RCC 7860 (cell line): ENCODE data around the gene MAN1A1.
A peak's percentile ranks its signal among the peaks of the same experiment; 100 is the strongest.

Experiments
- DNase-seq: peaks from one replicate; pipeline ENCODE4 v3.0.0-alpha.2; 2015; ENCODE audit warnings: low spot score
- FAIRE-seq: peaks from 2 replicates; lab custom pipeline; 2012; peaks lifted over from hg19 to GRCh38; lab: Jason Lieb, UNC

MAN1A1 gene

GRCh38 chr6:119327810-119328209 is 21.8 kb downstream of the MAN1A1 start:
- DNase-seq (no peak), FAIRE-seq (no peak)

DNA sequence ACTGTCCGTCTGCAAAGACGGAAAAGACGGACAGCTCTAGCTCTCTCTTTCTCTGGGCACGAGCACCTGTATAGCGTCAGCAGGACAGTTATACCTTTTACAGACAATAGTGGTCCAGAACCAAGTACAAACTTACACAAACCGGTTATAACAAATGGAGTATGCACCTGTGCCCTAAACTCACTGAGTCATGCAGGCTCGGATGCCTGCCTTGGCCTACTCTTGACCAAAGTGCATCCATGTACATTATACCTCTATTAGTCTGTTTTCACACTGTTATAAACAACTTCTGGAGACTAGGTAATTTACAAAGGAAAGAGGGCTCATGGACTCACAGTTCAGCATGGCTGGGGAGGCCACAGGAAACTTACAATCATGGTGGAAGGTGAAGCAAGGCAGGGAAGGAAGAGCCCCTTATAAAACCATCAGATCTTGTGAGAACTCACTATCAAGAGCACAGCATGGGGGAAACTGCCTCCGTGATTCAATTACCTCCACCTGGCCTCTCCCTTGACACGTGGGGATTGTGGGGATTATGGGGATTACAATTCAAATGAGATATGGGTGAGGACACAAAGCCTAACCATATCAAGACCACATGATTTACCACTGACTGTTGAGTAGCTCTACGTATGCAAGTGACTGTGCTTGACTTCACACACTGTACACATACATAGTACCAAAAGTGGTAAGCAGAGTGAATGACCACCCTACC is 23.1 kb downstream of the MAN1A1 start:
- FAIRE-seq (no peak), DNase-seq (no peak)

GRCh38 chr6:119325559-119326265 is 23.8 kb downstream of the MAN1A1 start:
- DNase-seq (no peak), FAIRE-seq (no peak)

GRCh38 chr6:119324718-119325117 is 24.8 kb downstream of the MAN1A1 start:
- FAIRE-seq, result no peak

DNA sequence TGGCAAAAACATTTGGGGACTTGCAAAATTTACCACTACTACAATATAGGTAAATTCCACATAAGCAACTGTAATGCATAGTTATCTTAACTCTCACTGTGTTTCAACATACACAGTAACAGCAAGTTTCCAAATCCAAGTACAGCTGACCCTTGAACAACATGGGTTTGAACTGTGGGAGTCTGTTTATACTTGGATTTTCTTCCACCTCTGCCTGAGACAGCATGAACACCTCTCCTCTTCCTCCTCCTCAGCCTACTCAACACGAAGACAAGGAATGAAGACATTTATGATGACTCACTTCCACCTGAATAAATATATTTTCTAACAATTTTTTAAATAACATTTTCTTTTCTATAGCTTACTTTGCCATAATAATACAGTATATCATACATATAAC is 25.6 kb downstream of the MAN1A1 start:
- DNase-seq (no peak), FAIRE-seq (no peak)

More at GRCh38 chr6:119324718-119325117, 24.8 kb downstream of the MAN1A1 start:
- DNase-seq, result no peak

DNA sequence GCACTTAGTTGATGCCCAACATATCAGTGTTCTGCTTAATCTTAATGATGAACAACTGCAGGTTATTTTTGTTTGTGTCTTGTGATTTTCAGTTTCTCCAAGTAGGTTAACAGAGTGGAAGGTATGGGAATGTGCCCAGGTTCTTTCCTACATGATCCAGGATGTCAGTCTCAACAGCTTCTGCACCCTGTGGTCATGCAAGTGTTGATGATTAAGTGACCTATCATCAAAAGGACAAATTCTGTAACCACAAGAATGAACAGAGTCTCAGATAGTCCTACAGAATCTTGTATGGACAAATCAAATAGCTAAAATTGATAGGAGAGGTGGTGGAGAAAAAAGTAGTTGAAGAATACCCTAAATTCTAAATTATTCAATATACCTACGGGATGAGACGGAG is 26.1 kb downstream of the MAN1A1 start:
- peak; percentile 94 for FAIRE-seq
- peak; percentile 57 for DNase-seq

GRCh38 chr6:119322715-119323350 is 26.7 kb downstream of the MAN1A1 start:
- DNase-seq (no peak), FAIRE-seq (no peak)

- no peak for FAIRE-seq
Observed at GRCh38 chr6:119322034-119322433, 27.5 kb downstream of the MAN1A1 start.

DNA sequence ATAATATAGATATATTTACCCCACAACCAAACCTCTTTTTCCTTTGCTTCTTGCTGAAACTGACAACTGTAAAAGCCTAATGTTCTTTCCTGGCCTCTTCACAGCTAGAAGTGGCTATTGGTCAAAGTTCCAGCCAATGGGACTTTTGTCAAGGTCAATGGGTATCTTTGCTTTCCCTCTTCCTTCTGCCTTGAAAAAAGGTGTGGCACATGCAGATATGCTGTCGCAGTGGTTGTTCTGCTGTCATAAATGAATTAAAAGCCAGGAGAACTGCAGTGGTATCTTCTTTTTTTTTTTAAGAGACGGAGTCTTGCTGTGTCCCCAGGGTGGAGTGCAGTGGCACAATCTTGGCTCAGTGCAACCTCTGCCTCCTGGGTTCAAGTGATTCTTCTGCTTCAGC is 29.9 kb downstream of the MAN1A1 start:
- DNase-seq (no peak), FAIRE-seq (no peak)

More at GRCh38 chr6:119322034-119322433, 27.5 kb downstream of the MAN1A1 start:
- DNase-seq, result no peak

- no peak for FAIRE-seq
- DNase-seq, result no peak
Observed at GRCh38 chr6:119318730-119319129, 30.8 kb downstream of the MAN1A1 start.

DNA sequence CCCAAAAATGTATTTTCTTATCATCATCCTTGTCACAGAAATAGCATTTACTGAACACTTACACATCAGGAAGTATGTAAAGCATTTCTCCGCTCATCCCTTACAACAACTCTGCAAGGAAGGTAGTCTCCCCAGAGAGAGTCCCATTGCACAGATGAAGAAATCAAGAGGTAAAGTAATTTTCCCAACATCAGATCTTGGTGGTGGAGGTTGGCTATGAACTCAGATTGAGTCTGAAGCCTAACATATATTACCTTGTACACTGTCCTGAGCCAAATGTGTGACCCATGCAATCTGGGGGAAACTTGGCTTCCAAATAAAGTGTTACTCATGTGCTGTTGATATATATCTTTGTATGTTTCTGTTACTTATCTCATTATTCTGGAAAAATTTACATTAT is 31.4 kb downstream of the MAN1A1 start:
- FAIRE-seq, result no peak
- DNase-seq, result no peak

GRCh38 chr6:119317007-119317406 is 32.6 kb downstream of the MAN1A1 start:
- FAIRE-seq (no peak), DNase-seq (no peak)

DNA sequence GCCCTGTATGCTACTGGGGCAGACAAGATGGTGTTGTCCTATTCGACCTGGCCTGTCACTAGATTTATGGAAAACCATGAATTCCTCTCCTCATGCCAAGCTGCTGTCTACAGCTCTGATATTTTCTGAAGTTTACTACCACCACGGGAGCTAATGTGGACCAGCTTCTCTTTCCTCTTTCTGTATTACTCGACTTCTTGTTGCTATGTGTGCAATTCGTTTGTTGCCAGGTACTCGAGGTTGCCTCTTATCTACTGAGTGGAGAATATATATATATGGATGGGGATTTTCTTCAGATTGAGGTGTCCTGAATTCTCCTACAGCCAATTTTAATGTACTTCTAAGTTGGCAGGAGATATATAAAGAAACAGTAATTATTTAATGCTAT is 34.7 kb downstream of the MAN1A1 start:
- DNase-seq, result no peak
- FAIRE-seq, result no peak

GRCh38 chr6:119313937-119314884 is 35.4 kb downstream of the MAN1A1 start:
- FAIRE-seq (no peak), DNase-seq (no peak)

DNA sequence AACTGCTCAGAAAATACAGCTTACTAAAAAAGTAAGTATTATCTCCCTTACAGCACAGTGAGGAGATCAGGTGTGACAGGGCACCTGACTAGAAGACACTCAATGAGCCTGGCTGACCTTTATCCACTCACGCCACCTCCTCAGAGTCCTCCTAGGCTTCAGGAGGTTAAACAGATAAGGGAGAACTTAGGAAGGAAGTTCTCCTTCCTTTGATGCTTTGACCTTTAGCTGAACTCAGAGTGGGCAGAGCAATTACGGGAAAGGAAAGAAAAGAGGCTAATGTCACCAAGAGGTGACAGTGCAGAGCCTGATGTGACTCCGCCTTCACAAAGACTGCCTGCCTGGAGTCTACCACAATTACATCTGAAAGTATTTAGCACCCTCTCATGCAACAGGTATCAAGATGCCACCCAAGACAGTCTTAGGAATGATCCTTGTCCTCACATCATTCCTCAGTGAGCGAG is 36.7 kb downstream of the MAN1A1 start:
- DNase-seq (no peak), FAIRE-seq (no peak)

GRCh38 chr6:119312441-119312840 is 37.1 kb downstream of the MAN1A1 start:
- DNase-seq, result no peak
- no peak for FAIRE-seq

- no peak for FAIRE-seq
- DNase-seq, result no peak
Observed at GRCh38 chr6:119311514-119312142, 37.9 kb downstream of the MAN1A1 start.

DNA sequence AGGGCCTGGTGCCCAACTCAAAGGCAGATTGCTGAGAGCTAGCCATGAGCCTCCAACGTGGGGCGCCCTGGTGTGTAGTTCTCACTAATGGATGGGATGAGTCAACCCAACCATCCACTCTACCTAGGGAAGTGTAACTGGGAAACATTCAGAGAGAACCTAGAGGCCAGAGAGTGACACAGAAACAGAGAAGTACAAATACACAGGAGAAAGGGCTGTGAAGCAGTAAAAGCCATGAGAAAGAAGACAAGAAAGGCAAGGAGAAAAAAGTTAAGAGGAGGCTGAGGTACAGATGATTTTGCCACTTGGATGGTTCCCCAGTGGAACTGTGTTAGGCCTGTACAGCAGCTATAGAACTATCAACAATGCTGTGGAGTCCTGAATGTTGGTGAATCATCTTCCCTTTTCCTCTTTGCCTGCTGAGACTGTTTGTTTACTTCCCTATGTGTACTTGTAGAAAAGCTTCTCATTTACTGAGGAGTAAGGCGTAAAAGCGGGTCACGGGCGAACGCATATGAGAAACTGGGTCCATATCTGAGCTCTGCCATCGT is 39.0 kb downstream of the MAN1A1 start:
- FAIRE-seq, result no peak
- DNase-seq, result peak; percentile 34

- DNase-seq (peak; percentile 36), FAIRE-seq (no peak)
Observed at GRCh38 chr6:119308991-119309657, 40.4 kb downstream of the MAN1A1 start.
